NOMO-1 (cell line): Measurements from ENCODE around the gene ARPC5L.
"Not testable (repeated sequence)": the region's sequence is repeated elsewhere in the genome, so short reads cannot be mapped to it uniquely, and the experiment has no call there.

Source experiments
- DNase-seq, 2 experiments: peaks; one replicate each; lab custom pipeline; 2025; ENCODE audit not compliant: unreplicated experiment in 2 of 2; lab: John Stamatoyannopoulos, UW

Gene ARPC5L

DNA sequence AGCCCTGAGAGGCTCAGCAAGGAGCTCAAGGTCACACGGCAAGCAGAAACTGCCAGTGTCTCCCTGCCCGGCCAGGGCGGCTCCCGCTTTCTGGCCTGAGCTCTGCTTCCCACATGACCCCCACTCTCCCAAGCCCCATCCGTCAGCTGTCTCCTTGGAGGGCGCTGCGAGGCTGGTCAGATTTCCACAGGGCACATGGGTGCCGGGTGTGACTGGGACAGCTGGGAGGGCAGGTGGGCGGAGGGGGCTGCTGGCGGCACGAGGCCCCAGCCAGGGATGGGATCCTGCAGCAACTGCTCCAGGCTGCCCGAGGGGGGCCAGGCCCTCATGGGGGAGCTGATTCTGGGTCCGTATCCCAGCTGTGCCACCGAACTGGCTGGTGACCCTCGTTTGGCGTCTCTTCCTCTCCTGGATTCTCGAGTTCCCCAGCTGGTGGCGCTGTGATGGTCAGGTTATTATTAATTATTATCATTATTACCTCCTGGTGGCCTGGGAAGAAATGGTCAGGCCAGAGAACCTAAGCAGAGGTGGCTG, 21.6 kb upstream of the ARPC5L start:
- no peak for DNase-seq

DNA sequence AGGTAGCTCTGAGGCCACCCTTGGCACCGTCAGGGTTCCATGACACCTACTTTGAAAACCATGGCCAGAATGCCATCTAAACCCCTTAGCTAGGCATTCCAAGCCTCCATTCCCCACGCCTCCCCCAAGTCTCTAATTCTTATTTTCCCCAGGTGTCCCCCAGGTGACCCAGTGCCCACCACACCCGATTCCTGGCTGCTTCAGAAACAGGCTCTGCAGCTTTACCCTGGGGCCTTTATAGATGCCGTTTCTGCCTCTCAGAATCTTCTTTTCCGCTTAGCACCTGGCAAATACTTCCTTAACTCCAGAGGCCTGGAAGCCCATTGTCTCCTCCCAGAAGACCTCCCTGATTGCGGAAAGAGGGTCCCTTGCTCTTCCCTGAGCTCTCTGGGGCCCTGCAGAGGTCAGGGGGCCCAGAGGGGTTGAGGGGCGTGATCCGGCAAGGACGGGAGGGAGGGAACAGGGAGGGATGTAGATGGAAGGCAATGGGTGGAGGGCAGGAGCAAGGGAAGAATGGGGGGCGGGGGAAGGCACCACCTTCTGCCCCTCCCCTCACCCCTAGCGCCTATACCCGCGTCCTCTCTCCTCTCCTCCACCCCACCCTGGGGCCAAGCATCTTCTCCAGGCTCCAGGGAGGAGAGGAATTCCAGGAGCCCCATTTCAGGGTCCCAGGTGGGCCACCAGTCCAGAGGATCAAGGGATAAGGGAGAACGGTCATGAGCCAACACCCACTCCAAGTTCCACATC, 20.7 kb upstream of the ARPC5L start:
- no peak for DNase-seq

DNA sequence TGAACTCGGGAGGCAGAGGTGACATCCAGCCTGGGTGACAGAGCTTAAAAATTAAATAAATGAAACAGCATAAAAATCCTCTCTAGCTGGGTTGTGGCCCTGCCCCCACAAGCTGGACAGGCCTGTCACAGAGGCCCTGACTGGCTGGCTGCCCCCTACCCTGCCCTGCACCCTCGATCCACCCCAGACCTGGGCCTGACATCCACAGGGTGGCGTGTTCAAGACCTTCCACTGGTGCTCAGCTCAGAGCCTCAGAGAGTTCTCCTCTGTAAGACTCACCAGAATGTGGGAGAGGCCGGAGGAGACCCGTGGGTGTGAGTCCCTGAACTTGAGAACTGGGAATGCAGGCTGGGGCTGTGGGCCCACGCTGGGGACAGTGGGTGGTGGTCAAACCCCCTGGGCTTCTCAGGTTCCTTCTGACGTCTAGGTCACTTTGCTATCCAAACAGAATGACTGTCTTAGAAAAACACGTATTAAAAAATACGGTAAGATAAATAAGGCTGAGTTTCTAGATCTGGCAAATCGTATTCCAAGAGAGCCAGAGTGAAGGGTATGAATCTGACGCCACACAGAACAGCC, 18.4 kb upstream of the ARPC5L start:
- DNase-seq, result no peak

DNA sequence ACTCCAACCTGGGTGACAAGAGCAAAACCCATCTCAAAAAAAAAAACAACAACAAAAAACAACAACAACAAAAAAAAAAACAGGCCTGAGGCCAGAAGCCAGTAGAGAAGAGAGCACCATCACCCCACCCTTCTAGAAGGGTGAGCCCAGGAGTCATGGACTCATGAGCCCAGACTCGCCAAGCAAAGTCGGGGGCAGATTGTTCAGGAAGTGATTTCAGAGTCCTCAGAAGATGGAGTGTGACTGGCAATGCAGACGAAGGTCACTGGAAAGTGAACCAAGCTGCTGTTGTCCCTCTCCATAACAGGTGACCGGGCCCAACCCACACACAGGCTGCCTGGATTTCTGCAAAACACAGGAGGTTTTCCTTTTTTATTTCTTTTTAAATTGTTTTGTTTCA, 17.6 kb upstream of the ARPC5L start:
- DNase-seq, result no peak

DNA sequence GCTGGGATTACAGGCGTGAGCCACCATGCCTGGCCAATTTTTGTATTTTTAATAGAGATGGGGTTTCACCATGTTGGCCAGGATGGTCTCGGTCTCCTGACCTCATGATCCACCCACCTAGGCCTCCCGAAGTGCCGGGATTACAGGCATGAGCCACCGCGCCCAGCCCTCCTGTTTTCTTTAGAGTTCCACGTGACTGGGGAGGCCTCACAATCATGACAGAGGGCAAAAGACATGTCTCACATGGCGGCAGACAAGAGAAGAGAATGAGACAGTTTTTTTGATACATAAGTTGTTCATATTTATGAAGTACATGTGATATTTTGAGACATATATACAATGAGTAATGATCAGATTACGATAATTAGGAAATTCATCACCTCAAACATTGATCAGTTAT, 15.5 kb upstream of the ARPC5L start:
- DNase-seq, result not testable (repeated sequence)

DNA sequence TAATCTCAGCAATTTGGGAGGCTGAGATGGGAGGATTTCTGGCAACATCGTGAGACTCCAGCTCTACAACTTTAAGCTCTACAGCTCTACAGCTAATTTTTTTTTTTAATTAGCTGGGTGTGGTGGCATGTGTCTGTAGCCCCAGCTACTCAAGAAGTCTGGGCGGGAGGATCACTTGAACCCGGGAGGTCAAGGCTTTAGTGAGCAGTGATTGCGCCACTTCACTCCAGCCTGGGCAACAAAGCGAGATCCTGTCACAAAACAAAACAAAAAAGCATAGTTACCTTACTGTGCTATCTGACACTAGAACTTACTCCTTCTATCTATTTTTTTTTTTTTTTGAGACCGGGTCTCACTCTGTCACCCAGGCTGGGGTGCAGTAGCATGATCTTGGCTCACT, 15.0 kb upstream of the ARPC5L start:
- DNase-seq, result no peak

DNA sequence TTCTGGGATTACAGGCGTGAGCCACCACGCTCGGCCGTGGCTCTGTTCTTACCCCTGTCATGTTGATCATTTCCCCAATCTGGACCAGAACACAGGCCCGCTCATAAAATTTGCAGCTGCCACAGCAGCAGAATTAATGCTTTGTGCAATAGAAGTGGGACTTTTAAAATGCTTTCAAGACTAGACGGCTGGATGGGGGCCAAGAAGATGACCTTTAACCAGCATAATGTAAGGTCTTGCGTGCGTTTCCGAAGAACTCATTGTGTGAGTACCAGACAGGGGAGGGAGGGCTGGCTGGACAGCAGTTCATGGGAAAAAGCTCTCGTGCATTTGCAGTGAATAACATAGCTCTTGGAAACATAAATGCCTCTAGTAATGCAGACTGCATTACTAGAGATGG, 12.1 kb upstream of the ARPC5L start:
- no peak for DNase-seq

DNA sequence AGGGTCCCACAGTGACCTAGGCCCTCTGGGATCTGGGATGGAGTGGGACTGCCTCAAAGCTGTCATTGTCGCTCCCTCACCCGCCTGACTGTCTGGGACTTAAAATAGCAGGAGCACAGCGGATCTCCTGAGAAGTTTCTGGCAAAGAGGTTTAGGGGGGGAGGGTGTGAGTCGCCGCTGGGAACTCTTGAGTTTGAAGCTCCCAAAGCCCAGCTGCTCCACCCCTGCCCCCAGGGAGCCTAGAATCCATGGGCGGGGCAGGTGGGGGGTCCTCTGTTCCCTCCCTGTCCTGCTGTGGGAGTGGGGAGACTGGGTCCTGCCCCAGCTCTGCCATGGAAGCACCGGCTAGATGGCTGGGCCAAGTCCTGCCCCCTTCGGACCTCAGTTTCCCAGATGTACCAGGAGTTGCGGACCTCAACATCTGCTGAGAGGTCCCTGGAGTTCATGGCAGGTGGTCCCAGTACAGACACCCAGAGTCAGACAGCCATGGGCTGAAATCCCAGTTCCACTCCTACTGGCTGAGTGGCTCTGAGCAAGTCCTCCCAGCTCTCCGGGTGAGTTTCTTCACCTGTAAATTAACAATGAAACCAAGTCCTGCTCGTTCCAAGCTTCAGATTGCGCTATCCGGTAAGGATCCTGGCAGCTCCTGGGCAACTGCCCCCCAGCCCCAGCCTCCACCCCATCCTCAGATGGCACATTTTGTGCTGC, 9.7 kb upstream of the ARPC5L start:
- DNase-seq, result no peak

DNA sequence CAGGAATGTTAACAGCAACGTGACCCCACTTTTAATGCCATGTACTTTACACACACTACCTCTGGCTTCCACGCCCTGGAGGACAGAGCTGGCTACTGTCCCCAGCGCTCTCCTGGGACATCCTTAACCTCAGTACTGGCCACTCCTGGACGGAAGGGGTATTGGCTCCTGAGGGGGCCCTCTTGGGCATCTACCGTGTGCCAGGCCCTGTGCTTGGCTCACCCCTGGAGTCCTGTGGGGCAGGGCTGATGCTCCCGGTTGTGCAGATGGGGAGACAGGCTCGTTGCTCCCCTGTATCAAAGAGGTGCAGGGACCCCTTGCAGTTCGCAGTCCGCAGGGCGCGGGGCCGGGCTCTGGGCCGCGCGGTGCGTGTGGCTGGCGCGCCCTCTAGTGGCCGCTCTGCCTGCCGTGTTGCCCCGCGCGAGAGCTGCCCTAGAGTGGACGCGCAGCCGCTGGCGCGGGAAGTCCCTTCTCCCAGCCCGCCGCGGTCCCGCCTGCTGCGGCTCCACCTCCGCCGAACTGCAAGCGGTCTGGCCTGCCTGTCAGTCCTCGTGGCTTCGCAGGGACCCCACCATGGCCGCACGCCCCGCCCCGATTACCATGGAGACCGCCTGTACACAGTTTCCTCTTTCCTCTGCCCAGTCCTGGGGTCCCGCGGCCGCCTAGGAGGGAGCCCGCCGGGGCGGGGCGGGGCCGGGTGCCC, 8.9 kb upstream of the ARPC5L start, which contains the start of gene WDR38:
Gene WDR38, plus strand, starts transcription at position 632 of the 703 bp plus-strand sequence. CDS start 72 bp downstream, outside the sequence.
- DNase-seq, result peak; percentile 67 to 79

DNA sequence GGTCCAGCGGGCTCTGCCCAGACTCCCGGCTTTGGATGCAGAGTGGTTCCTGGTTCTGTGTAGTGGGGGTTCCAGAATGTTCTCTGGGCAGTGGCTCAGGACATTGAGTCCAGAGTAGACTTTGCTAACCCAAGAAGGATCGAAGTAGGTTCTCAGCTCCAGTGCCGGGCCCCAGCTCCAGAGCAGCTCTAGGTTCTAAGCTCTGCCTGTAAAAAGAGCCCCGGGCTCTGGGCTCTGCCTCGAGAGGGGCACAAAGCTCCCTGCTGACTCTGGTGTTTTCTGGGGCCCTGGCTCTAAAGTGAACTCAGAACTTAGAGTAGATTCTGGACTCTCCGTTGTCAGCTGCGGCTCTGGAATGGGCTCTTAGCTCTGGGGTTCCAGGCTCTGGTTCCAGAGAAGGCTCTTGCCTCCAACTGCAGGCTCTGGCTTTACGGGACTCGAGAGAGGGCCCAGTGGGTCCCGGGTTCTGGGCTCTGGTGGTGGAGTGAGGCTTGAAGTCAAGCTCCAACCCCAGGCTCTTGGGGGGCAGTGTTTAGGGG, 8.3 kb upstream of the ARPC5L start:
- no peak for DNase-seq

DNA sequence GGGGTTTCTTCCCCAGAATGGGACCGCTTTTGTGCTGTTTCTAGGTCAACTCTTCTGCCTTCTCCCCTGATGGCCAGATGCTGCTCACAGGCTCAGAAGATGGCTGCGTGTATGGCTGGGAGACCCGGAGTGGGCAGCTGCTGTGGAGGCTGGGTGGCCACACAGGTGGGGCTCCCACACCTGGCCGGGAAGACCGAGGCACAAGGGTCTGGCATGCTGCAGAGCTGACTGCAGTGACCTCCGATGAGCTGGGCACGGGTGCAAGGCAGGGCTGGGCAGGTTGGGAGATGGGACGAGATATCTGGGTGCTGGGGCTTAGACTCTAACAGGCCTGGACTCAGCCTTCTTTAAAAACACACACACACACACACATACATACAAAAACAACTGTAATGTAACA, 7.8 kb upstream of the ARPC5L start:
- no peak for DNase-seq

DNA sequence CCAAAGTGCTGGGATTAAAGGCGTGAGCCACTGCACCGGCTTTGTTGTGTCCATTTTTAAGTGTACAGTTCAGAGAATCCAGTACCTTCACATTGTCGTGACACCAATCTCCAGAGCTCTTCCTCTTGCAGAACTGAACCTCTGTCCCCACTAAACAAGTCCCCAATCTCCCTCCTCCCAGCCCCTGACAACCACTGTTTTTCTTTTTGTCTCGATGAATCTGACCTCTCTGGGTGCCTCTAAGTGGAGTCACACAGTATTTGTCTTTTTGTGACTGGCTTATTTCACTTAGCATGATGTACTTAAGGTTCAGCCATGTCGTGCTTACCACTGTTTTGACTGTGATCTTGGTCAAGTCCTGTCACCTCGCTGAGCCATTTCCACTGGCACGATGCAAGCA, 7.1 kb upstream of the ARPC5L start:
- DNase-seq, result no peak

DNA sequence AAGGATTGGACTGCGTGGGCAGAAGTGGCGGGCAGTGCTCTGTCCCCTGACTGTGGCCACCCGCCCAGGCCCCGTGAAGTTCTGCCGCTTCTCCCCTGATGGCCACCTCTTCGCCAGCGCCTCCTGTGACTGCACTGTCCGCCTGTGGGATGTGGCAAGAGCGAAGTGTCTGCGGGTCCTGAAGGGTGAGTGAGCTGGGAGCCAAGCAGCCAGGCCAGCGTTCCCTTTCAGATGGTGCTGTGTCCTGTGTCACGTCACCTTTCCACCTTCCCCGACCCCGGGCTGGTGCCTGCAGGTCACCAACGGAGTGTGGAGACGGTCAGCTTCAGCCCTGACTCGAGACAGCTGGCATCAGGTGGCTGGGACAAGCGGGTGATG, 6.4 kb upstream of the ARPC5L start:
- no peak for DNase-seq

DNA sequence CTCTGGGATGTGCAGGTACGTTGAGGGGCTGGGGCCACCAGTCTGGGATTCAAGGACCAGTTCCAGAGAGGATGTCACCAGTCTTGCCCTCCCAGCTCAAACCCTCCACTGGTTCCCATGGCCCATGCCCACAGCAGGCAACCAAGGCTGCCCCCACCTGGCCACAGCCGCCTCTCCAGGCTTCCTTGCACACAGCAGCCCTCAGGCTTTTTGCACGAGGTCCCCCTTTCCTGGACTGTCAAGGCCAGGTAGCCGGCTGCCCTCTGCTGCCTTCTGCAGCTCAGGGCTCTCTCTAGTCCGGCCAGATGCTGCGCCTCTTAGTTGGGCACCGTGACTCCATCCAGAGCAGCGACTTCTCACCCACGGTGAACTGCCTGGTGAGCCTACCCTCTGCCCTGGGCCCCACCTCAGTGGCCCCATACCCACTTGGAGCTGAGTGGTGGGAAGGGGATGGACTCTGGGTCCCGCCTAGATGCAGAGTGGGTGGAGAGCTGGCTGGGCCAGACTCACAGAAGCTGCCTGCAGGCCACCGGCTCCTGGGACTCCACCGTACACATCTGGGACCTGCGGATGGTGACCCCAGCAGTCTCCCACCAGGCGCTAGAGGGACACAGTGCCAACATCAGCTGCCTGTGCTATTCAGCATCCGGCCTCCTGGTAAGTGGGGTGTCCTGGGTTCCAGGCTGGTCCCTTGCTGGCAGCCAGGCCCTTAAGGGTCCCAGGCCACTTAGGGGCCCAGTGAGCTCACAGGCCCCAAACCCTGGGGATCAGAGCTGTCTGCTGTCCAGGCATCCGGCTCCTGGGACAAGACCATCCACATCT, 5.8 kb upstream of the ARPC5L start:
- peak; percentile 19 to 31 for DNase-seq

DNA sequence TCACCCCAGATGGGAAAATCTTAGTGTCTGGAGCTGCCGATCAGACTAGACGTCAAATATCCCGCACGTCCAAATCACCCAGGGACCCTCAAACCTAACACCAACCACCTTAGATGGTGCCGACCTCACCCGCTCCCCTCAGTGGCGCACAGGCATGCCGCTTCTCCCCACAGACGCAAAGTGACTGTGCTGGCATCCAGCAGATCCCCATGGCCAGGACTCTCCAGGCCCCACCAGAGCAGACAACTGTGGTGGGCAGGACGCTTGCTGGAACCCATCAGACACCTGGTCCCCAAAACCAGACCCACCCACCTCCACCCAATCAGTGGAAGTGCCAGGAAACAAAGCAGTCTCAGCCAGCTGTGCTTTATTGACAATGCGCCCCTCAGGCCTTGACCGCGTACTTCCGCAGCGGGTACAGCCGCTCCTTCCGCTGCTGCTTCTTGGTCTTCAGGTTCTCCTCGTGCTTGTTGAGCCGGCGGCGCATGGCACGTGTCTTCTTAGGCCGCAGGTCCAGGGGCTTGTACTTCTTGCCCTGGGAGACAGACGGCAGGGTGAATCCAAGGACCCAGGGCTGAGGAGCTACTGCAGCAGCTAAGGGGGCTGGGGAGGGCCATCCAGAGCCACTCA, 4.3 kb upstream of the ARPC5L start:
- DNase-seq, result no peak

DNA sequence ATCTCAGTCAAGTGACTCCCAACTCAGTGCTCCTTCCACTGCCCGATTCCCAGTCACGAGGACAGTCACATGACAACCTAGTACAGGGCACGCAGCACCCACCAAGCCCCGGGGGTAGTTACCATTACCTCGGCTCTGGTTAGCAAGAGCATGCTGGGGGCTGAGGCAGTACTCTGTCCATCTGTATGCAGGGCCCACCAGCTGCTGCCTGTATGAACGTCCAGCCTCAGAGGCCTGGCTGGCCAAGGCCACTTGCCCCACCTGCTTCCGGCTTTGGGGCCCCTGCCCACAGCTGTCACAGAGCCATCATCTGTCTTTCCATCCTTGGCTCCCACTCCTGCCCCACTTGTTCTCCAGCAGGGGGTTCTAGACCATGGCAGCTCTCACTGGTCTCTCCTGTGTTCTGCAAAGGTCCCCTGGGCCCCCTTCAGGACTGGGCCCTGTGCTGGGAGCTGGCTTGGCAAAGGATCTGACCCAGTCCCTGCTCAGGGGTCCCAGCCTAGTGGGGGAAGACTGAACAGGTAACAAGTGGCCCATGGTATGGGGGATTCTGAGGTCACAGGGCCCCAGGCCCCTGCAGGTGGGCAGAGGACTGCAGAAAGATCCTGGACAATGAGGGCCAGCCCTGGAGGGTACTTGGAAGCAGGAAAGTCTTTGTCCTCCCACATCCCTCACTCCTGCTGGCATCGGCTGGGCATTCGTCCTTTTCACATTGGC, 3.4 kb upstream of the ARPC5L start:
- DNase-seq, result no peak

DNA sequence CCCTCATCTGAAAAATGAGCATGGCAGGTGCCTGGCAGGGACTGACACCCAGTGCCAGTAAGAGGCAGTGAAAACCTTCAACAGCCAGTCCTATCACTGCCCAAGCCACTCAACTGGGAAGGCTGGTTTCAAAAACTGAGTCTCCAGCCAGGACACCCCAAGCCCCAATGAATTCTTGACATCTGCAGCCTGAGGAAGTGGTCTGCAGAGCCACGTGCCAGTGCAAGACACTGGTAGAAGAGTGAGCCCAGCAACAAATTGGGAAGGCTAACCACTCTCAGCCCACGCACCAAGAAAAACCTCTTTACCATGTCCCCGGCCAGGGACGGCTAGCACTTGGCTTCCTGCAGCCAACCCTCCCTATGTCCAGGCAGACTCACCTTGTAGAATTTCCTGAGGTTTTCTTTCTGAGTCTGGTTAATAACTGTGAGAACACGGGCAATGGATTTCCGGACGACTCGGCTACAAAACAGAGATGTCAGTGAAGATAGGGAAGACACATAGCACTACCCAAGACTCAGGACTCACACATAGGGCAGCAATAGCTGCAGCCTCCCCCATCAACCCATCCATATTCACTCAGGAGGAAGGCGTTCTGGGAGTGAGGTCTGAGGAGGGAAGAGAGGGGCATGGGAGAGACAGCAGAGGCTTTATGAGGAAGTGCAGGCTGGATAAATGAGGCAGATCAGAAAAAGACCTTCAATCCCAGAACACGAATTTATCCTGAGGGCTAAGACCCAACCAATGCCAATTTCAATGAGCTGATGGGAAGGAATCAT, 1.9 kb upstream of the ARPC5L start:
- no peak for DNase-seq
